Effector memory CD4-positive, alpha-beta T cell (primary cell): ENCODE results near the gene GBP2.
"Not testable (repeated sequence)": the region's sequence is repeated elsewhere in the genome, so short reads cannot be mapped to it uniquely, and the experiment has no call there.

Source experiments
- DNase-seq, 3 donors: peaks; one replicate each; pipeline ENCODE4 v3.0.0-alpha.2; 2020
- H3K27ac ChIP-seq: 2 replicates; pipeline ENCODE4 v1.7.0; 2013; ENCODE audit warnings: mild to moderate bottlenecking, low read length, moderate library complexity; ENCODE audit not compliant: insufficient read depth, poor library complexity, severe bottlenecking
- H3K27me3 ChIP-seq: replicated peaks from 2 replicates; pipeline ENCODE4 v1.7.0; 2013; ENCODE audit warnings: mild to moderate bottlenecking, low read length; ENCODE audit not compliant: insufficient read depth, control insufficient read depth, poor library complexity, severe bottlenecking
- H3K36me3 ChIP-seq: 2 replicates; pipeline ENCODE4 v1.7.0; 2013; ENCODE audit warnings: mild to moderate bottlenecking, low read length, moderate library complexity; ENCODE audit not compliant: control insufficient read depth, insufficient read depth
- H3K4me1 ChIP-seq: 2 replicates; pipeline ENCODE4 v1.7.0; 2013; ENCODE audit warnings: low read length, mild to moderate bottlenecking; ENCODE audit not compliant: control insufficient read depth, insufficient read depth, poor library complexity, severe bottlenecking
- H3K4me3 ChIP-seq: 2 replicates; pipeline ENCODE4 v1.7.0; 2013; ENCODE audit warnings: low read length, low read depth, mild to moderate bottlenecking; ENCODE audit not compliant: insufficient read depth, poor library complexity, severe bottlenecking
- H3K9me3 ChIP-seq: 2 replicates; pipeline ENCODE4 v1.7.0; 2013; ENCODE audit warnings: mild to moderate bottlenecking, low read length, moderate library complexity; ENCODE audit not compliant: control insufficient read depth

GBP2 gene

DNA sequence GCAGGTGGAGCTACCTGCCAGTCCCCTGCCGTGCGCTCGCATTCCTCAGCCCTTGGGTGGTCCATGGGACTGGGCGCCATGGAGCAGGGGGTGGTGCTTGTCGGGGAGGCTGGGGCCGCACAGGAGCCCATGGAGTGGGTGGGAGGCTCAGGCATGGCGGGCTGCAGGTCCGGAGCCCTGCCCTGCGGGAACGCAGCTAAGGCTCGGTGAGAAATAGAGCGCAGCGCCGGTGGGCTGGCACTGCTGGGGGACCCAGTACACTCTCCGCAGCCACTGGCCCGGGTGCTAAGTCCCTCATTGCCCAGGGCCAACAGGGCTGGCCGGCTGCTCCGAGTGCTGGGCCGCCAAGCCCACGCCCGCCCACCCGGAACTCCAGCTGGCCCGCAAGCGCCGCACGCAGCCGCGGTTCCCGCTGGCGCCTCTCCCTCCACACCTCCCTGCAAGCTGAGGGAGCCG is 2.1 kb upstream of the GBP2 start:
- H3K9me3 ChIP-seq, H3K4me3 ChIP-seq, DNase-seq, H3K36me3 ChIP-seq, H3K4me1 ChIP-seq, H3K27me3 ChIP-seq, H3K27ac ChIP-seq: not testable (repeated sequence)

DNA sequence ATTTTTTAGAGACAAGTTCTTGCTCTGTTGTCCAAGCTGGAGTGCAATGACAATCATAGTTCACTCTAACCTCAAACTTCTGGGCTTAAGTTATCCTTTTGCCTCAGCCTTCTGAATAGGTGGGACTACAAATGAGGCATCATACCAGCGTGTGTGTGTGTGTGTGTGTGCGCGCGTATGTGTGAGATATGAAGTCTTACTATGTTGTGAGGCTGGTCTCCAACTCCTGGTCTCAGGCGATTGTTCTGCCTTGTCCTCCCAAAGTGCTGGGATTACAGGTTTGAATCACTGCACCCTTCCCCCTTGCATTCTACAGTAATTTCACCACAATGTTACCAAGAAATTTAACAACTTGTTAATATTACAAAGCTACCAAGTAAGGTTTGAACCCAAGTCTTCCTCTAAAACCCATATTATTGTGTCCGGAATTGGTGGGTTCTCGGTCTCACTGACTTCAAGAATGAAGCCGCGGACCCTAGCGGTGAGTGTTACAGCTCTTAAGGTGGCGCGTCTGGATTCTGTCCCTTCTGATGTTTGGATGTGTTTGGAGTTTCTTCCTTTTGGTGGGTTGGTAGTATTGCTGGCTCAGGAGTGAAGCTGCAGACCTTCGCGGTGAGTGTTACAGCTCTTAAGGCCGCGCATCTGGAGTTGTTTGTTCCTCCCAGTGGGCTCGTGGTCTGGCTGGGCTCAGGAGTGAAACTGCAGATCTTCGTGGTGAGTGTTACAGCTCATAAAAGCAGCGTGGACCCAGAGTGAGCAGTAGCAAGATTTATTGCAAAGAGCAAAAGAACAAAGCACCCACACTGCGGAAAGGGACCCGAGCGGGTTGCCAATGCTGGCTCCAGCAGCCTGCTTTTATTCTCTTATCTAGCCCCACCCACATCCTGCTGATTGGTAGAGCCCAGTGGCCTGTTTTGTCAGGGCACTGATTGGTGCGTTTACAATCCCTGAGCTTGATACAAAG is 970 bp upstream of the GBP2 start:
- H3K4me3 ChIP-seq, result peak overlapping the region; percentile 75
- peak overlapping the region; percentile 81 for H3K27ac ChIP-seq
- not testable (repeated sequence) for H3K9me3 ChIP-seq, H3K4me1 ChIP-seq, H3K36me3 ChIP-seq, H3K27me3 ChIP-seq
- peak; percentile 44 to 58 (median 49) for DNase-seq

DNA sequence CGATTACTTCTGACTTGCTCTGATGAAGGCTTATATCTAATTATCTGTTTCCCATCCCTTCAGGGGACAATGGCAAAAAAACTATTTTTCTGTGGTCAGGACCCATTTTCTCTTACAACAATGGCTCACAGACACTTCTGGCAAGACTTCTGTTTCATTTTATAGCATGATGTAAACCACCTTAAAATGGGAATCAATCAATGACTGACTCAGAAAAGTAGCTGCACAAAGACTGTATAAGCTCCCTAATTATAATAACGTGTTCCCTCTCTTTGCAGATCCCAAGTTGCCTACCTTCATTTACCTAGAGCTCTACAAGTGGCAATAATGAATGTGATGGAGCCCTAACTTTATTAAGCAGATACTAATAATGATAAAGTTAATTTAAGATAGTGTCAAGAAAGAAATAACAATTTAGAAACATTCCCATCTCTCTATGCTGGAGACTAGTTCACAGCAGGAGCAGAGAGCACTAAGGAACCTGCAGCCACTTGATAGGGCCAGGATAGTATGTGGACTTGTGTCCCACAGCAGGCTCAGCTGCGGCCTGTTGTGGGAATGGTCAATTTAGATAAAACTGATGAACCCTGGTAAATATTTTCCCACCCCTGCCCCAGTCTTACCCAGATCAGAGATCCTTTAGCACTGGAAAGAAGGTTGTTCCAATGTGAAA is 538 bp downstream of the GBP2 start:
- no peak for DNase-seq
- H3K27ac ChIP-seq, result peak overlapping the region; percentile 81
- no peaks in the 10 kb centered on the region for H3K9me3 ChIP-seq
- H3K4me3 ChIP-seq, result peak overlapping the region; percentile 75
- no peaks in the 10 kb centered on the region for H3K4me1 ChIP-seq
- no peaks in the 10 kb centered on the region for H3K27me3 ChIP-seq
- peaks cover 4% of the 10 kb centered on the region for H3K36me3 ChIP-seq

DNA sequence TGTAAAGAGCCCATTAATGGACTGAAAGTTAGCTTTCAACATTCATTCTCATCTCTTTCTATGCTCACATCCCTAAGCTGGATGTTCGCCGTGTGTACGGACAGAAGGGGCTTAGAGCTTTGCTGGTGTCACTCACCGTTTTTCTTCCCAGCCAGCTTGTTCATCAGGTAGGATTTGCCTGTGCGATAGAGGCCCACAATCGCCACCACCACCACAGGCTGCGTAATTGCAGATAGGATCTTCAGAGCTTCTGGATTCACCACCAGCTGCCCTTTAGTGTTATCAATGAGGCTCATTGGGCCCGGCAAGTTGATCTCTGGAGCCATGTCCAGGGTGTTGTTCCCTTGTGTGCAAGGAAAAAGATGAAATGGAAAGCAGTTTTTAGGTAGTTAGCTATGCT is 4.3 kb downstream of the GBP2 start:
- DNase-seq, result no peak
- peaks cover 38% of the 10 kb centered on the region for H3K36me3 ChIP-seq
- H3K27ac ChIP-seq, result no peak overlapping the region
- no peaks in the 10 kb centered on the region for H3K27me3 ChIP-seq
- no peak overlapping the region for H3K4me3 ChIP-seq
- H3K9me3 ChIP-seq, result no peaks in the 10 kb centered on the region
- no peaks in the 10 kb centered on the region for H3K4me1 ChIP-seq

DNA sequence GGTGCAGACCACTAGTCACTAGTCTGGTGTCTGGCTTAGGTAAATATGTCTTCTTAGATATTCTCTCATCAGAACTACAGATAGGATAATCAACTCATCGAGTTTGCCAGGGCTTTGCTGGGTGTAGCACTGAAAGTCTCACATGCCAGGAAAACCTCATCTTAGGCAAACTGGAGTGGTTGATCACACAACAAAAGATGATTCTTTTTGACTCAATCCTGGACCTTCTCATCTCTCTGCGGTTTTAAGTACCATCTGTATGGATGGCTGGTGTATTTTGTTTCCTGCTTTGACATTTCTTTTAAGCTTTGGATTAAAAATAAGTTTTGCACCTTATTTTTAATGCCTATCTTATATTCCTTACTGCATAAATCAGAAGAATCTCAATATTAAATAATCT is 11.3 kb downstream of the GBP2 start:
- Histone ChIP-seq H3K36me3 (peaks cover 85% of the 10 kb centered on the region), H3K27me3 (no peaks in the 10 kb centered on the region), H3K9me3 (no peaks in the 10 kb centered on the region), H3K4me3 (no peak overlapping the region), H3K4me1 (no peaks in the 10 kb centered on the region), H3K27ac (no peak overlapping the region)
- DNase-seq, result no peak

DNA sequence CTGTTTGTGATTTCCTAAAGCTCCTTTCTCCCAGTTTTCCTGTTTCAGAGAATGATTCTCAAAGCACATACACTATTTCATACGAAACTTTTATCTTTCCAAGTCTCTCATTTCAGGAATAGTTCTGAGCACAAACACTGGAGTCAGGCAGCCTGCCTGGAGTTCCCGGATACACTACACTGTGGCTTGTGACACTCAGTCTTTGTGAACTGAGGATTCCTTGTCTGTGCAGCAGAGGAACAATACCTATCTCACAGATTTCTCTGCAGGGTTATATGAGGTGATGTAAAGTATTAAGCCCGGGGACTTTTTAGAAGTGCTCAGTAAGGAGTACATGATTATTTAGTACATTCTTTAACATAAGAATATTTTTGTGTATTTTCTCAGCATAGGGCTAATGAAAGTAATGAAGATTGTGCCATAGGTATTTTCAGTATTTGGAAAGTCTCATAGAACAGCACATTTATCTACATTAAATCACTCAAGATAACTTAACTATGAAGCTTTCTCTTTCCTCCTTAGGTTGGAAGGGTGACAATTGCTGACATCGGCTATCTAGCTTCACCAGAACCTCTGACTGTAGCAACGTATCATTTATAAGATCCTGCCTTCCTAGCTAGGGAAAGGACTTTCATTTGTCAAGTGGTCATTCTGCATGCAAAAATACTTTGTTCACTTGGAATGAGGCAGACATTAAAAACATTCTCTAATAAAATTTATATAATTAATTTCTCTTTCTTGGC is 12.9 kb downstream of the GBP2 start:
- H3K27ac ChIP-seq, result no peak overlapping the region
- no peaks in the 10 kb centered on the region for H3K9me3 ChIP-seq
- DNase-seq, result no peak
- no peaks in the 10 kb centered on the region for H3K4me1 ChIP-seq
- peaks cover 85% of the 10 kb centered on the region for H3K36me3 ChIP-seq
- no peak overlapping the region for H3K4me3 ChIP-seq
- H3K27me3 ChIP-seq, result no peaks in the 10 kb centered on the region

DNA sequence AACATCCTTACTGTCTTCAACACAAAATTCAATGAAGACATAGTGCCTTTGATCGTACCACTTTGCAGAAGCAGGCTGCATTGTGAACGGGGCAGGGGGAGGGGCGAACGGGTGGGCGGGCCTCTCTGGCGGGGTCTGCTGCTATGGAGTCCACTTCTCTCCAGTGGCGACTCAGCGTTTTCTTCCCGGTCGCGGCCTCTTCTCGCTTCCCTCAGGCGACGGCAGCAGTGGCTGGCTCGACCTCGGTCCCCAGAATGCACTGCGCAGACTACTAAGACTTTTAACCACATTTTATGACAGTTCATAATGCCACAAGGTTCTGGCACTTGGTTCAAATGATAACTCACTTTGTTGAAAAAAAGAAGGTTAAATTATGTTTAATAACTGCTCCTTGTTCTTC is 21.2 kb downstream of the GBP2 start:
- Histone ChIP-seq H3K27ac (no peak overlapping the region), H3K27me3 (no peaks in the 10 kb centered on the region), H3K4me1 (no peaks in the 10 kb centered on the region), H3K36me3 (peaks cover 51% of the 10 kb centered on the region), H3K9me3 (no peaks in the 10 kb centered on the region), H3K4me3 (no peak overlapping the region)
- DNase-seq, result no peak

DNA sequence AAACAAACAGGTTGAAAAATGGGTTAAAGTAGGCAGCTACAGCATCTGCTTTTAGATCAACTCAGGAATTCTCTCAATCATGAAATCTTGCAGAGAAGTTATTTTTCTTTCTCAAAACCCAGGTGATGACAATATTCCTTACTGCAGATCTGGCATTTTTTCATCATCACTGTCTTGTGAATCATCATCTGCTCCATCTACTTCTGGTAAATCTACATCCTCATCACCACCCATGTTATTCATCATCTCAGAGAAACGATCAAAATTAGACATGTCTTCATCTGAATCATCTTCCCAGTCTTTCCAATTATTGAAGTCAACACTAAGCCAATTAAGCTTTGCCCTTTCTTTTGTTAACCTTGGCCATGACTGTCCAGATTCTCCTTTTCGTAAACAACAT is 21.8 kb downstream of the GBP2 start:
- H3K4me3 ChIP-seq, result no peak overlapping the region
- no peak for DNase-seq
- no peaks in the 10 kb centered on the region for H3K27me3 ChIP-seq
- H3K27ac ChIP-seq, result no peak overlapping the region
- H3K9me3 ChIP-seq, result no peaks in the 10 kb centered on the region
- no peaks in the 10 kb centered on the region for H3K4me1 ChIP-seq
- H3K36me3 ChIP-seq, result peaks cover 45% of the 10 kb centered on the region

DNA sequence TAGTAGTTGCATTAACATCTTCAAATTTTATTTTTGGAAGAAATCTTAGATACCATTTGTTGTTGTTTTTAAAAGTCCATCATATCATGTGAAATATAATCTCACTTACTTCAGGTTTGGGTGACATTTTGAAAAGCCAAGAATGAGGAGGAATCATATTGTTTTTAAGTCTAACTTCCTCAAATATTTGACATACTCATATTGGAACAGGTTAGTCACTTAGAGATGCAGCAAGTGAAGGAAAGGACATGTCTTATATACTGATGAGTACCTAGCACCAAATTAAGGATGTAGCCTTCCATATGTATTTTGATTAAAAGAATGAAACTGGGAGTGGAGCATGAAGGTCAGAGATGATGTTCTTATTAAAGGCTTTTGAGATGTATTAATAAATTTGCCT is 23.9 kb downstream of the GBP2 start:
- no peaks in the 10 kb centered on the region for H3K4me1 ChIP-seq
- H3K4me3 ChIP-seq, result no peak overlapping the region
- H3K9me3 ChIP-seq, result no peaks in the 10 kb centered on the region
- no peaks in the 10 kb centered on the region for H3K27me3 ChIP-seq
- peaks cover 24% of the 10 kb centered on the region for H3K36me3 ChIP-seq
- no peak for DNase-seq
- H3K27ac ChIP-seq, result no peak overlapping the region
